HG03354 (cell line): Measurements from ENCODE around the gene RIMBP2.
"Not testable (repeated sequence)": the region's sequence is repeated elsewhere in the genome, so short reads cannot be mapped to it uniquely, and the experiment has no call there.

Source experiments
- ATAC-seq: cut with Tn5 transposase; IDR thresholded peaks from one replicate; pipeline ENCODE4 v1.9.1; 2021; ENCODE audit warnings: mild to moderate bottlenecking; ENCODE audit not compliant: unreplicated experiment, poor library complexity, severe bottlenecking

The RIMBP2 gene

DNA sequence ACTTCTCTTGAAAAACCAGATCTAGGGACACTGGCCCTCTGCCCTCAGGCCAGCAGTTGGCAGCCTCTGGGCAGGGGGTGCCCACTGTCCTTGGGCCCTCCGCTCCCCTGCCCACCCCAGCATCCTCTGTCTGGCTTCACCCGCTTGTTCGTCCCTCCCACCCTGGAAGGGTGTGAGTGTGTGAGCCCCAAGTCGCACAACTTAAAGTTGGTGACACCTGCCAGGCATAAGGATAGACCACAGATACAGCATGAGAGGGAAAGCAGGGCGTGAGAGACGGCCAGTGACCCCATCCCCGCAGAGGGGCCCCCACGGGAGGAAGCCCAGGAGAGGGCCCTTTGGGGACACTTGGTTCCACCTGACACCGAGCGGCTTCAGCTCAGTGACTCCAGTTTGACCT lies 23.5 kb upstream of the RIMBP2 start:
- no peak for ATAC-seq

DNA sequence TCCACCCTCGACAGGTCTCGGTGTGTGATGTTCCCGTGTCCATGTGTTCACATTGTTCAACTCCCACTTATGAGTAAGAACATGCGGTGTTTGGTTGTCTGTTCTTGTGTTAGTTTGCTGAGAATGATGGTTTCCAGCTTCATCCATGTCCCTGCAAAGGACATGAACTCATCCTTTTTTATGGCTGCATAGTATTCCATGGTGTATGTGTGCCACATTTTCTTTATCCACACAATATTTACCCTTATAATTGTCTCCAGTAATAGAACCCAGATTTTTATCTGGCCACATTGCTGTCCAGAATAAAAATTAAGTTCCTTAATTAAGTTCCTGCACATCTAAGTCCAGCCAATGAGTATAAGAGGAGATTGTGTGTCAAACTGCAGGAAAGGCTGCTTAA lies 22.3 kb upstream of the RIMBP2 start:
- ATAC-seq = not testable (repeated sequence)

DNA sequence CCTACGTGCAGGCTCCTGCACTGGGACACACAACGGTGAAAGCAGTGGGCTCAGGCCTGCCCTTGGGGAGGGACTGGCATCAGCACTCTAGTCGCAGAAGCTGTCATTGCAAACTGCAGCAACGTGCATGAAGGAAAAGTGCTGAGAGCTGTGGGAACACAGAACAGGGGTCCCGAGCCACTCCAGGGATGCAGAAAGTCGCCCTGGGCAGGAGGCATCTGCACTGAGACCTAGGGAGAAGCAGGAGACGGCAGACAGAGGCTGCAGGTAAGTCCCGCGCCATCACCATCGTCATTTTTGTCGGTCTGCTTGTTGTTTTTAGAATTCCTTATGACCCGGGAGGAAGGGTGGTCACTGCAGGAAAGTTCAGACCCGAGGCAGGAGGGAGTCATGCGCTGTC lies 21.6 kb upstream of the RIMBP2 start:
- ATAC-seq = no peak

DNA sequence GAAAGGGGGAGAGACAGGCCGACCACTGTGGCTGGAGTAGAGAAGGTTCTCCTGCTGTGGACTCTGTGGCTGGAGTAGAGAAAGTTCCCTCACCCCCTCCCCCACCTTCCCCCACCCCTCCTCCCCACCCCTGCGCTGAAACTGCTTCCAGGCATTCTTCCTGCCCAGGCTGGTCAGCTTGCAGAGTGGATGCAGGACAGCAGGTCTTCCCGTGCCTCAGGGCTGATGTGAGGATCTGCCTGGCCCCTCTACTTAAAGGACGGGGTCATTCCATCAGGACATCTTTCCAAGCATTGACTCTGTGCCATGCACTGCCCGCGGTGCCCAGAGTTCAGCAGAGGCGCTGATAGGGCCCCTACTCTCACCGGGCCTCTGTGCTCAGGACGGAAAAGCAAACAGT lies 13.2 kb upstream of the RIMBP2 start:
- no peak for ATAC-seq

DNA sequence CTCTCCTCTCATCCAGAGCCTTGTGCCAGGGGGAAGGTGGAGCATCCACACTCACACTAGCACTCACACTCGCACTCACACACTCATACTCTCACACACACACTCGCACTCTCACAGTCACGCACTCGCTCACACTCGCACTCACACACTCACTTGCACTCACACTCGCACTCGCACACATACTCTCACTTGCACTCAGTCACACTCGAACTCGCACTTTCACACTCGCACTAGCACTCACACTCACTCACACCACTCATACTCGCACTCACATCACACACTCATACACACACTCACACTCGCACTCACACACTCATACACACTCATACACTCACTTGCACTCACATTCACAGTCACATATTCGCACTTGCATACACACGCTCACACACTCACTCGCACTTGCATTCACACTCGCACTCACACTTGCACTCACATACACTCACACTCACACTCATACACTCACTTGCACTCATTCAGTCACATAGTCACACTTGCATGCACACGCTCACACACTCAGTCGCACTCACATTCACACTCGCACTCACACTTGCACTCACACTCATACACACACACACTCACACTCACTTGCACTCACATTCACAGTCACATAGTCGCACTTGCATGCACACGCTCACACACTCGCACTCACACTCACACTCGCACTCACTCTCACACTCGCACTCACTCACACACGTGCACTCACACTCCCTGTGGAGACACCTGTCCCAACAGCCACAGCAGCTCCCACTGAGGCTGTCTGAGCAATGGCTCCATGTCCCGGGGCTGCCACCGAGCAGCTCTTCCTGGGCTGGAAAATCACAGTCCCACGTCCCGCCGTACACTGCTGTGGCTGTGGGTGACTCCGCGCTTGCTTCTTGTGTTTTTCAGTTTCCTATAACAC lies 12.3 kb upstream of the RIMBP2 start:
- no peak for ATAC-seq

DNA sequence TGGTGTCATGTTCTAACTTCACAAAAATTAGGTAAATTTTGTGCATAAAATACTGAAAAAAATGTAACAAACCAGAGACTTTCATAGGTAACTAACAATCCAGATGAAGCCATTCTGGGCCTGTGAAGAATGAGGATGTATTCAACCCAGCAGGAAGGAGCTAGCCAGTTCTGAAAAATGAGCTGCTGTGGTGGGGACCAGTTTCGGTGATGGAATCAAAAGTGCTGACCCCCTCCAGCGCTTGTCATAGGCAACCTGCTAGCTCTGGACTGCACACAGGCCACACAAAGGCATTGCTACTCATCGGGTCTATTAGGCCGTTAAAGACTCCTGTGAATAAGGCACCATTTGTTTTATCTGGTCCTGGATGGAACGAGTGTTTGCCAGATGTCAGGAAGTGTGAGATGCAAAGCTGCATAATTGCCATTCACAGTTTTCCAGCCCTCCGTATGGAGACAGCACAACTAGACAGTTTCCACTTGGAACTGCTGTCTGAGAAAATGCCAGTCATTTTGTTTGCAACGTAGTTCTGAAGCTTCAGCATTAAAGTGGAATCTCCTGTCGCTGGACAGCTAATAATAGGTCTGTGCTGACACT lies 3.3 kb upstream of the RIMBP2 start:
- ATAC-seq = no peak

DNA sequence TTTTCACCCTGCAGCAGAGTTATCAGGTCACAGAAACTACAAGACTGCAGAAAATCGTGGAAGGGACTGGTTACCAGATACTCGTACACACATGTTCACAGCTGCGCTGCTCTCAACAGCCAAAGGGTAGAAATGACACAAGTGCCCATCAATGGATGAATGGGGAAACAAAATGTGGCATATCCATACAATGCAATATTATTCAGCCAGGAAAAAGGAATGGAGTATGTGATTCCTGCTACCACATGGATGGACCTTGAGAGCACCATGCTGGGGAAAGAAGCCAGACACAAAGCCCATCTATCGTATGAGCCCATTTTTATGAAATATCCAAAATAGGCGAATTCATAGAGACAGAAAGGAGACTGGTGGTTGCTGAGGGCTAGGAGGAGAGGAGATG lies 1.7 kb upstream of the RIMBP2 start:
- no peak for ATAC-seq

DNA sequence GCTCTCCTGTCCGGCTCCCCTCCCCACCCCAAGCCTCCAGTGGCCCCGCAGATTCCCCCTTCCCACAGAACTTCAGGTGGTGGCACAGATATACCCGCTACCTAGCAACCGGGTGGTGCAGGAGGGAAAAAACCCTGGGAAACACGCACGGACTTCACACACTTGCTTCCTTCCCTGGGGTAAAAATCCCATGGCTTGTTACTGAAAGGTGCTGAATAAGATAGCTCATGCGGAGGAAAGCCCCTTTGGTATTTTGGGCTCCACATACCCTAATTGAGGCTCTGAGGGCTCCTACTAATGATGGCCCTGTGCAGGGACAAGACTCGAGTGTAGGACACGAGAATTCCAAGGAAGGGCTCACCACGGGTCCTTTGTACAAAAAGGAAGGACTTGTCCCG lies 869 bp upstream of the RIMBP2 start:
- no peak for ATAC-seq

DNA sequence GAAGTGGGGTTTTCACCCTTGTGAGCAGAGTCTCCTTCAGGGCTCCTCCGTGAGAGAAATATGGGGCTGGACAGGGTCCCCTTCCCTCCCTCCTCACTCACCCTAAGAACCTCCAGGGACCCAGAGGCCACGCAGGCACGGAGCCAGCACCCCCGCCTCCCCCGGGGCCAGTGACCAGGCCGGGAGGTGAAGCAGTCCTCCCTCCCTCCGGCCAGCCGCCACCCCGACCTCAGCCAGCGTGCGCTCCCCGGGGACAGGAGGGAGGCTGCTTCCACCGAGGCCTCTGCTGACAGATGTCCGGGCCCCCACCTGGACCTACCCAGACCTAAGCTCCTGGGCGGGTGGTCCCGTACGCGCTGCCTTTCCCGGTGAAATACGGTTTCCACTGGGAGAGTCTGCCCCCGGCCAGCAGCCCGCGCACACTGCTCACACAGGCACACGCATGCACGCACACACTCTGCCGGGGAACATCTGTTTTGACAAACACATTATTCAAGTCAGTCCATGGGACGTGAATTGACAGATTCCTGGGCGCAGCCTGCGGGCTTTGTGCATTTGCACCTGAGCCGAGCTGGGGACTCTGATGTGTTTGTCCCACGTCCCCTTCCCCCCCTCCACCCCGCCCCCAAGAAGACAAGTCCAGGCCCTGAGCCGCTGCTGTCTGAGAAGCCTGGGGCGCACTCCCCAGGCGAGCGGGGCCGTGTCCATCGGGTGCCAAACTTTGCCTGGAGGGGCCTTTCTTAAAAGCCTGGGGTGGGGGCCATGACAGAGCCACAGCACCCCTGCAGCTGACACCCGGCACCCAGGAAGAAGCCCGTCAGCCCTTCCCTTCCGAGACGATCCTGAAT lies 725 bp downstream of the RIMBP2 start:
- no peak for ATAC-seq

DNA sequence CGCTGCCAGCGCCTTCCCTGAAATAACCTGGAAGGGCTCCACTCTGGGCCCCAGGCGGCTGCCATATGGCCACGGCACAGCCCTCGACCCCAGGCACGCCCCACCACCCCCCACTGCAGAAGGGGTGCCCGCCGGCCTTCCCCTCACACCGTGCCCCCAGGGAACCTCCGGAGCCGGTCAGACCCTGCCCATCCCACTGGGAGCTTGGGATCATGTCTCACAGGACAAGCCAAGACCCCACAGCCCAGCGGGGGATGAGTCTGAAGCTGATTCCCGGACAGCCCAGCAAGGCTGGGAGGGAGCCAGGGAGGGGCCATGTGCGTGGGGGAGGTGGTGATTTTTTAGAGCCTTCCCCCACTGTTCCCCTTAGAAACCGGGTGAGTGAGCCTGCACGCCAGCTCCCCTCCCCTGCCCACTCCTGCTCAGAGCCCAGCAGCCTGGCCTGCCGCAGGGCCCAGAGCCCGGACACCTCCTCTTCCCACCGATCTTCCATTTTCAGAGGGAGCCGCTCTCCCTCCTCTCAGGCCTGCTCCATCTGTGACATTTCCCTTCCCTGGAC lies 1.4 kb downstream of the RIMBP2 start:
- ATAC-seq = no peak

DNA sequence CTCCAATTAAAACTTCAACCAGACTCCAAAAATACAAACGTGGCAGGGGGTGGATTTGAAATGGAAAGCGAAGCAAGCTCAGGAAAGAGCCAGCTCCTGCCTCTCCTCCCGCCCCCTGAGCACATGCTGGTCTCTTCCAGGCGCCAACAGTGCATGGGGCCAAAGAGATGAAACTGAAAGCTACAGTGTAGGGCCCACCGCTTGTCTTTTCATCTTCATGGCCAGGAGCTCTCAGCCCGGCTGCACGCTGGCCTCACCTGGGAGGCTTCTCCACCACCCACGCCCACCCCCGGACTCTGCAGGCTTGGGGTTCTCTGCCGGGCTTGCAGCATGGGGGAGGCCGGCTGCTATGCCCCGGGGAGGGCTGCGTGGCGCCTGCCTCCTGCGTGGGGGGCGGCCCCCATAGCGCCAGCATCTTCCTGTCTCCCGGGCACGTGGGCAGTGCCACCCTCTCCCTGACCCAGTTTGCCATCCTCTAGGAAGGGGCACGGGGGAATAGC lies 2.0 kb downstream of the RIMBP2 start:
- ATAC-seq = no peak

DNA sequence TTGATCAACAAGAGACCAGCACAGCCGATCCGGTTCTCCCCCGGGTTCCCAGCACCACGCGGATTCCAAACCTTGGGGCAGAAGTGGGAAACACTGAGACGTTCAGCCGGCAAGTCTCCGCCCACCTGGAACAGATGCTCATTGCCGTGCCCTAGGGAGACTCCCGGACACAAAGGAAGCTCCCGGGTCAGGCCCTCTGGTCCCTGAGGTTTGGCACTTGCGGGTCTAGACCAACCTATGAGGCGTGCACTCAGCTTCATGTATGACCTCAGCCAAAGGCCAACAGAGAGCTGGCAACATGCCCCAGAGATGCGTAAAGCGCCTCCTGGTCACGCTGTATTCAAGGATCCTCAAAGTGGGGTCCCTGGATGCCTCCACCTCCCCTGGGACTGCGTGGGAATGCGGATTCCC lies 2.5 kb downstream of the RIMBP2 start:
- ATAC-seq = no peak

DNA sequence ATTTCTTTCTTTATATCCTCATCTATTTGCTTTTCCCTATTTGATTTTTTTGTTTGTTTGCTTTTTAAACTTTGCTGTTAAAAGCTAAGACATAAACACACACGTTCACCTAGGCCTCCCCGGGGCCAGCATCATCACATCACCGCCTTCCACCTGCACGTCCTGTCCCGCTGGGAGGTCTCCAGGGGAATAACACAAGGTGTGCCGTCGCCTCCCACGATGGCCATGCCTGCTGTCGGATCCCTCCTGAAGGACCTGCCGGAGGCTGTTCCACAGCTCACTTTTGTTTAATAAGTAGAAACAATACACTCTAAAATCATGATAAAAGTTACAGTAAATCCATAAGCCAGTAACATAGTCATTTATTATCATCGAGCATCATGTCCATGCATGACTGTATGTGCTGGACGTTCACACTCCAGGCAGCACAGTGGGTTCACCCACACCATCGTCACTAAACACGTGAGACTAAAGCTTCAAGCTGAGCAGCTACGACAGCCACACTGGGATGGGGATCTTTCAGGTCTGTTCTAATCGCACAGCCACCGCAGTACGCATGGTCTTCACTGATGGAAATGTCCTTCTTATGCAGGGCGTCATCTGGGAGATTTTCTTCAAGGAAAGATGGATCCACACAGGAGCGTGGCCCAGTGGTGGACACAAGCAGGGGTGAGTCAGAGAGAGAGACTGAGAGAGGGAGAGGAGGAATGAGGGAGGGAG lies 3.6 kb downstream of the RIMBP2 start:
- ATAC-seq = no peak

DNA sequence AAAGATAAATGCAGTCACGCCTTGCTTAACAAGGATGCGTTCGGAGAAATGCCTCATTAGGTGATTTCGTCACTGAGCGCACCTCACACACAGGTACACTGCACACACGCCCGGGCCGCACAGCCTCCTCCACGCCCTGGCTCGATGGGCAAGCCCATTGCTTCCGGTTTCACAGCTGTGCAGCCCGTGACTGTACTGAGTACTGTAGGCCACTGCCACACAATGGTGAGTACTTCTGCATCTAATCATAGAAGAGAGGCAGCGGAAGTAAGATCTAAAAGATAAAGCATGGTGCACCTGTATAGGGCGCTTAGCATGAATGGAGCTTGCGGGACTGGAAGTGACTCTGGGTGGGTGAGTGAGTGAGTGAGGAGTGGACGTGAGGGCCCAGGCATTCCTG lies 4.3 kb downstream of the RIMBP2 start:
- no peak for ATAC-seq

DNA sequence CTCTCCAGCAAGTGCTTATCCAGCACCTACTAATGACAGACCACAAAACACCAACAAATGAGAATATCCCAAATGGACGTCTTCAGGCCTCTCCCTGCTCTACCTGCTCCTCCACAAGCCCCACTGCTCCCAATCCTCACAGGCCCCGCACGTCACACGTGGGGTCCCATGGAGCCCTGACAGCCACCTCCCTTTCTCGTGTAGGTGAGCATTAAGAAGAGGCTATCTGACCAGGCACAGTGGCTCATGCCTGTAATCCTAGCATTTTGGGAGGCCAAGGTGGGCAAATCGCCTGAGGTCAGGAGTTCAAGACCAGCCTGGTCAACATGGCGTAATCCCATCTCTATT lies 5.4 kb downstream of the RIMBP2 start:
- ATAC-seq = no peak

DNA sequence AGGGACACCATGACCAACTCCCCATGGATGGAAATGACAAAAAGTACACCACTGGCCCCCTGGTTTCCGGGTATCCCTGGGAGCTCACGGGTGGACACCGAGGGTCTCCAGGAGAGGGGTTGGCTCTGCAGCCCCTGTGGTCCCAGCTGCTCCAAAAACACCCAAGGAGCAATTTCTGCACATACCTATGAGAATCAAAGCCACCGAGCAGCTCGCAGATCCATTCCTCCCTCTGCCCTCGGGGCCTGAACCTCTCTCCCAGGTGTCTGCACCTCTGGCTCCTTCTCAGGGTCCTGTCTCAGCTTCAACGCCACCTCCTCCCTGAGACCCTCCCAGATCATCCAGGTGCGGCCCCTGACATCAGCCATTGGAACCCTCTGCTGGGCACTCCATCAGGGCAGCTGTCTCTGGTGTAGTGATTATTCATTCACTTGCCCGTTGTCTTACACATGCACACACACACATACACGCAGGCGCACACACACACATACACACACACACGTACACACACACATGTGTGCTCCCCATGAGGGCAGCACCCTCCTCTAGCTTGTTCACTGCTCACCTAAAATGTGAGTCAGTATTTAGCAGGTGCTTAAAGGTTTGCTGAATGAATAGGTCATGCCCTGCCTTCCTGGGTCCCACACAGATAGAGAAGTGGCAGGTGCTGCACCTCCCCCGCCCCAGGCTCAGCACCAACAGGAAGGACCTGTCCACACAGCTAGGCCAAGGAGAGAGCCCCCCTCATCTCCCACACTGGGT lies 5.9 kb downstream of the RIMBP2 start:
- ATAC-seq = no peak

DNA sequence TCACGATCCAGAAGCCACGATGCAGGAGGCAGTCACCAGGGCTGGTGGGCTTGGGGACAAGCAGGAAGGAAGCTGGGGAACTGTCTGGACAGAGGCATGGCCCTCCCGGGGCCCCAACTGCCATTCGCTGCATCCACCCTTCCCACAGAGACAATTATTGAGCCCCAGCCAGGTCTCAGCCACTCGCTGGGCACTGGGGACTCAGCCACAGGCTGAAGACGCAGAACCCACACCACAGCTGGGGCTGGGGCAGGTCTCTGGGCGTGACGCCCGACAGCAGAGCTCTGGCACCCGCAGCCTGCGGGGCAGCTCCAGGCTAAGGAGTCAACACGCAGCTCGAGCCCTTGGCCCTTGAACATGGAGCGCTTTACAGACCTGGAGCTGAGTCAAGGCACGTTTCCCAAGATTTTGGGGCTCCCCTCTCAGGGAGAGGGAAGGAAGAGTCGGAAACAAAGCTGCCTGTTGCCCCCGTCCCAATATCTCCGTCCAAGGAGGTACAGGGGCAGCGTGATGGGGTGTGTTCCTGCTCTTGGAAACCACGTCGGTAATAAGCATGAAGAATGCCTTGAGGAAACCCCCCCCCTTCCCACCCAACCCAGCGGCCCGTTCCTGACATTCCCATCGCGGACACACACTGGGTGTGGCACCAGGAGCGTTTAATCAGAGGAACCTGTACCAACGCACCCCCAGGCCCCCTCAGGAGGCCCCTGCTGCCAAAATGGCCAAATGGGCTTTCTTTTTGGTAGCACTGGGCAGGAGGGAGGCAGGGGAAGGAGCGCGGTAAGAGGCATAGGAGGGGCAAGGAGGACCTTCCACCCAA lies 6.7 kb downstream of the RIMBP2 start:
- no peak for ATAC-seq

DNA sequence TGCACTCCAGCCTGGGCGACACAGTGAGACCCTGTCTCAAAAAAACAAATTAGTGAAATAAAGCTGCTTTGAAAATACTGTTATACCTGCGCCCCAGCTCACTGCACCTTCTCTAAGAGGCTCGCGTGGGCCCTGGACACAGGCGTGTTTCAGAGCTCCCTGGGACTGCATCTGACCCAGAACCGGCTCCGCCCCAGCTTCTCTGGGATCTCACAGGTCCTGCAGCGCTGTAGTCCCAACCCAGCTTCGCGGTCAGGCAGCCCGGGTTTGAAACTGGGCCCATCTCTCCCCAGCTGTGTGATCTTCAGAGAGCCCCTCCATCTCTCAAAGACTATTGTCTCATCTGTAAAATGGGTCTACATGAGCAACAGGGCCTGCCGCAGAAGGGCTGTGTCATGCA lies 7.5 kb downstream of the RIMBP2 start:
- ATAC-seq = no peak
